Pulmonary artery endothelial cell (primary cell): ENCODE results near the gene BRSK2. TPM values are rescaled to one million over a fixed set of nuclear protein-coding genes. Genes with fewer than 3 reads are reported as not detected.

Source experiments
- DNase-seq: peaks from one replicate; pipeline ENCODE4 v3.0.0-alpha.2; 2011; ENCODE audit warnings: low read depth, low spot score
- total RNA-seq: library from RNA; depleted of rRNA; stranded (reverse); fragments of >200 nt; gene quantifications from 2 replicates; pipeline ENCODE4 v1.2.3, GENCODE V29; 2014

The BRSK2 gene
- total RNA-seq, 1 donor from 2014 or later: 0.20 TPM

DNA sequence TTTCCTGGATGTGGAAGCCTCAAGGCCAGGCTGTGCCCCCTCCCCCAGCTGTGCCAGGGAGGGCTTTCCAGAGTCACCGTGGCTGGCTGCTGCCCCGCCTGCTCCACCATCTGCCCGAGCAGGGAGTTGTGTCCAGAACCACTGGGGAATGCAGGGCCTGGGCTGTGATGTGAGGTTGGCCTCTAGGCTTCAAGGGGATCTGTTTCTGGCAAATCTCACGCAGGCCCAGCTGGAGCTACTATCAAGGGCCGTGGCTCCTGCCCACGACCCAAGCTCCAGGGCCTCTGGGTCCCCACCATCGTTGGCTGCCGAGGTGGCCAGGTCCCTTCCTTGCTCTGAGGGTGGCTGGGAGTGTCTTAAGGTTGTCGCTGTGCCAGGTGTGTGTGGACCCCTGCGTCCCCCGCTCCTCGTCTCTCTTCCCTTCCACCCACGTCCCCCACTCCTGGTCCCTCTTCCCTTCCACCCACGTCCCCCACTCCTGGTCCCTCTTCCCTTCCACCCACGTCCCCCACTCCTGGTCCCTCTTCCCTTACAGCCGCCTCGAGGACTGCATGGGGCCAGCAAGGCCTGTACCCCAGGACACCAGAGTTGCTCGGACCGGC, 6.1 kb downstream of the BRSK2 start:
- no peak for DNase-seq

GRCh38 chr11:1396375-1396841, 6.7 kb downstream of the BRSK2 start:
- no peak for DNase-seq

DNA sequence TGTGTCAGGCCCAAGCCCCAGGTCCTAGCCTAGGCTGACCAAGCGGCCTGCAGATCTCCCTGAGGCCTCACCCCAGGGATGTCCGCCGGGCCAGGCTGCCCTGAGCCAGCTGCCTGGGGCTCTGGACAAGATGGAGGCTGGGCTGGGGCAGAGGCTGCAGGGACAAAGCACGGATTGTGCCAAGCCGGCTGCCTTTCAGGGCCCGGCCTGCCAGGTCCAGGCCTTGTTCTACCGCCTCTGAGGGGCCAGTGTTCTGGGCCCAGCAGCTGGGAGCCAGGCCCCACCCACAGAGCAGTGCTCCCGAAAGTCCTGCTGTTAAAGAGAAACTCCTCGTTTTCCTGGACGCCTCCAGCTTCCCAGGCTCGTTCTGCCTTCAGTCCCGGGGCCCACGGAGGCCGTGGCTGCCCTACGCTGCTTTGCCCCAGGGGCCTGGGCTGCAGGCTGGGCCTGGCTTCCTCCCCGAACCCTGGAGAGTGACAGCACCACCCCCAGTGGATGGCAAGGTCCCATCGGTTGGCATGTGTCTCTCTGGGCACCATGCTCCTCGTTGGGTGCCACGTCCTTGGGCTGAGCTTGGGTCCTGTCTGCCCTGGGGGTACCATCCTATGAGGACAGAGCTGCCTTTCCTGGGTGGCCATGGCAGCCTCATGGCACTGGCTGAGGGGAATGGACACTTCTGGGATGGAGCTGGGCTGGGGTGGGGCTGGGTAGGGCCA, 7.6 kb downstream of the BRSK2 start:
- no peak for DNase-seq

- no peak for DNase-seq
Measured at GRCh38 chr11:1397862-1398527, 8.3 kb downstream of the BRSK2 start.

- no peak for DNase-seq
Measured at GRCh38 chr11:1398528-1399235, 8.9 kb downstream of the BRSK2 start.

GRCh38 chr11:1399386-1400316, 9.9 kb downstream of the BRSK2 start:
- DNase-seq: no peak

- DNase-seq: no peak
Measured at GRCh38 chr11:1400317-1401170, 10.8 kb downstream of the BRSK2 start.

GRCh38 chr11:1401171-1401445, 11.4 kb downstream of the BRSK2 start:
- DNase-seq: no peak

- no peak for DNase-seq
Measured at GRCh38 chr11:1401656-1402221, 12.0 kb downstream of the BRSK2 start.

- no peak for DNase-seq
Measured at GRCh38 chr11:1402355-1403077, 12.8 kb downstream of the BRSK2 start.

- DNase-seq: no peak
Measured at GRCh38 chr11:1403078-1403620, 13.4 kb downstream of the BRSK2 start.

DNA sequence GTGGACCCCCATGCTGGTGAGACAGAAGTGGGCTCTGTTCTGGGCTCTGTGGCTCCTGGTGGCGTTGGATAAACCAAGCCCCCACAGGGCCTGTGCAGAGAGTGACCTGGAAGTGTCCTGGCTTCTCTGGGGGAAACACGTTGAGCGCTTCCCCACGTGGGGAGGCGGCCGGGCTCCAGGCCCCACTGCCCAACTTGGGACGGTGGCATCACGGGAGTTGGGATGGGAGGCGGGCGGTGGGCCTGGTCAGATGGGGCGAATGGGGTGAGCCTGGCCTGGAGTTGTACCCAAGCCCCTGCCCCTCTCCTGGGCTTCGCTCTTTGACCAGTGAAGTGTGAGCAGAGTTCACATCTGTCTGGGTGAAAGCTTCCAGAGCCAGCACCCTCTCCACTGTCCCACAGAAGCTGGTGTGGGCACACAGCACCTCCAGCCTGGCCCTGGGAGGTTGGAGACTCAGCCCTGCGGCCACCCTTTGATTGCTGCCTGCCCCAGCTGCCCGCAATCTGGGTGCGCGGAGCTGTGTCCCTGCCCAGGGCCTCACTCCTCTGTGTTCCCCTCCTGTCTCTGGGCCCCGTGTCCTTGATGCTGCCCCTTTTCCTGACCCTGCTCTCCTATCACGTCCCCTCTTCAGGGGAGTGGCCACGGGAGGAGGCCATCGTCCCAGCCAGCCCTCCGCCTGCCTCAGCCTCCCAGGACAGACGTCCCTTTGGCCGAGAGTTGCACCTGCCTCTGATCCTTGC, 14.2 kb downstream of the BRSK2 start:
- DNase-seq: no peak

GRCh38 chr11:1404461-1405185, 14.9 kb downstream of the BRSK2 start:
- no peak for DNase-seq

- DNase-seq: no peak
Measured at GRCh38 chr11:1405186-1406020, 15.7 kb downstream of the BRSK2 start.

DNA sequence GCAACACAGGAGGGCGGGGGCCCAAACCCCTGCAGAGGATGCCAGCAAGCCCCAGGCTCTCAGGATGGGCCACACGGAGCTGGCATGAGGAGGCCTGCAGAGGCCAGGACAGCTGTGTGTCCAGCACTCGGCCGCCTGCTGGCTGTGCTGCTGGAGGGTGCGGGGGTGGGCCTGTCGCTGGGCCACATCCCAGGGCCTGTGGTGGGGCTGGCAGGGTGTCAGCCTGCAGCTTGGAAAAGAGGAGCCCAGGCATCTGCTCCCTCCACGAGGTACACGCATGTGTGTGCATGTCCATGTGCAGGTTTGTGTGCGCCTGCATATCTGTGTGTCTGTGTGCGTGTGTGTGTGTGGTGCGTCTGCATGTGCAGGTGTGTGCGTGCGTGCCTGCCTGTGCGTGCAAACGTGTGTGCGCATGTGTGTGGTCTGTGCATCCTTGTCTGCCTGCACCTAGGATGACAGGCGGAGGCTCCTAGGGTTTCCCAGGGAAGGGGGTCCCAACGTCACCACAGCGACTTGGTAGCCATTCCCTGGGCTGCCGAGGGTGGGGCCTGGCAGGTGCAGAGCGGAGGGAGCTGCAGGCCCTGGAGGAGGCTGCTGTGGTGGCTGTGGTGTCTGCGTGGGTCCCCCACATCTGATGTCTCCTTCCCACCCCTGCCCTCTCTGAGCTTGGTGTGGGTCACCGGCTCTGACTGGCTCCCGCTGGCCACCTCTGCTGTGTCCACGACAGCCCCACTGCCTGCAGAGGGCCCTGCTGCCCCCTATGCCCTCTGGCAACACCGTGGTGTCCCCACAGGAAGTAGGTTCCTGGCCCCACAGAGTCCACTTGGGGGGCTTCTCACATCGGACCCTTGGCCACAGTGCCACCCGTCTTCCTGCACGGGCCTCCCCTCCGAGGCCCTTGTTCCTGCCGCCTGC, 17.1 kb downstream of the BRSK2 start:
- no peak for DNase-seq

- no peak for DNase-seq
Measured at GRCh38 chr11:1407668-1408067, 17.9 kb downstream of the BRSK2 start.
